Liver (tissue), 9 donors: ENCODE data around the gene HTATSF1. TPM values are rescaled to one million over a fixed set of nuclear protein-coding genes. Genes with fewer than 3 reads are reported as not detected.

Source experiments
- DNase-seq: peaks from one replicate; pipeline ENCODE4 v3.0.0-alpha.2; 2017; ENCODE audit warnings: low spot score
- H3K27ac ChIP-seq, 2 donors: one replicate each; pipeline ENCODE4 v1.7.0; 2013; ENCODE audit warnings: inconsistent platforms in 2 of 2, low read length in 2 of 2, control low read depth in 1 of 2, low read depth in 1 of 2, mild to moderate bottlenecking in 1 of 2
- H3K27me3 ChIP-seq, 4 donors: one replicate each; pipeline versions ENCODE4 v1.6.1 to v1.7.0; 2013; ENCODE audit warnings: low read length in 3 of 4, inconsistent platforms in 1 of 4, mild to moderate bottlenecking in 1 of 4, moderate library complexity in 1 of 4; ENCODE audit not compliant: control insufficient read depth in 4 of 4, insufficient read depth in 4 of 4
- H3K36me3 ChIP-seq, 4 donors: one replicate each; pipeline versions ENCODE4 v1.6.1 to v1.7.0; 2013; ENCODE audit warnings: low read length in 3 of 4, mild to moderate bottlenecking in 3 of 4, low read depth in 1 of 4, moderate library complexity in 1 of 4; ENCODE audit not compliant: control insufficient read depth in 4 of 4, insufficient read depth in 3 of 4
- H3K4me1 ChIP-seq, 4 donors: one replicate each; pipeline versions ENCODE4 v1.6.1 to v1.7.0; 2013; ENCODE audit warnings: low read length in 3 of 4, mild to moderate bottlenecking in 3 of 4, moderate library complexity in 1 of 4; ENCODE audit not compliant: control insufficient read depth in 4 of 4, insufficient read depth in 4 of 4
- H3K4me3 ChIP-seq, 3 donors: one replicate each; pipeline versions ENCODE4 v1.6.1 to v1.7.0; 2013; ENCODE audit warnings: low read length in 3 of 3, control low read depth in 1 of 3, low read depth in 1 of 3, mild to moderate bottlenecking in 1 of 3
- H3K9ac ChIP-seq, 2 donors: one replicate each; pipeline ENCODE4 v1.7.0; 2013; ENCODE audit warnings: low read length in 2 of 2, mild to moderate bottlenecking in 2 of 2, moderate library complexity in 2 of 2, control low read depth in 1 of 2, low read depth in 1 of 2
- H3K9me3 ChIP-seq, 4 donors: one replicate each; pipeline versions ENCODE4 v1.6.1 to v1.7.0; 2013; ENCODE audit warnings: low read length in 3 of 4; ENCODE audit not compliant: control insufficient read depth in 4 of 4
- ATF3 ChIP-seq: IDR thresholded peaks from 2 replicates; pipeline ENCODE4 v1.6.1; 2016; ENCODE audit warnings: antibody characterized with exemption
- EGR1 ChIP-seq, 2 donors: IDR thresholded peaks; 2 replicates each; pipeline ENCODE4 v1.6.1; 2016 to 2018; ENCODE audit warnings: antibody characterized with exemption in 2 of 2, low read depth in 2 of 2
- FOXA1 ChIP-seq: IDR thresholded peaks from 2 replicates; pipeline ENCODE4 v1.6.1; 2016; ENCODE audit warnings: antibody characterized with exemption
- FOXA2 ChIP-seq: IDR thresholded peaks from 2 replicates; pipeline ENCODE4 v1.6.1; 2016; ENCODE audit warnings: antibody characterized with exemption
- GABPA ChIP-seq, 2 donors: IDR thresholded peaks in 1 of 2; conservative IDR thresholded peaks in 1 of 2; 2 replicates each; pipeline ENCODE4 v1.6.1; 2016; ENCODE audit warnings: antibody characterized with exemption in 2 of 2, mild to moderate bottlenecking in 1 of 2, moderate library complexity in 1 of 2
- HNF4A ChIP-seq, 2 donors: conservative IDR thresholded peaks; 2 replicates each; pipeline ENCODE4 v1.6.1; 2016; ENCODE audit warnings: antibody characterized with exemption in 2 of 2, mild to moderate bottlenecking in 2 of 2
- HNF4G ChIP-seq: IDR thresholded peaks from 2 replicates; pipeline ENCODE4 v1.6.1; 2016; ENCODE audit warnings: antibody characterized with exemption
- JUND ChIP-seq, 2 donors: IDR thresholded peaks; 2 replicates each; pipeline ENCODE4 v1.6.1; 2016; ENCODE audit warnings: antibody characterized with exemption in 2 of 2
- MAX ChIP-seq: IDR thresholded peaks from 2 replicates; pipeline ENCODE4 v1.6.1; 2016; ENCODE audit warnings: antibody characterized with exemption
- RAD21 ChIP-seq, 2 donors: IDR thresholded peaks; 2 replicates each; pipeline ENCODE4 v1.6.1; 2016; ENCODE audit warnings: antibody characterized with exemption in 2 of 2, mild to moderate bottlenecking in 2 of 2
- RXRA ChIP-seq, 2 donors: IDR thresholded peaks; 2 replicates each; pipeline ENCODE4 v1.6.1; 2017 to 2018; ENCODE audit warnings: antibody characterized with exemption in 2 of 2, mild to moderate bottlenecking in 1 of 2
- SP1 ChIP-seq: IDR thresholded peaks from 2 replicates; pipeline ENCODE4 v1.6.1; 2018; ENCODE audit warnings: antibody characterized with exemption, mild to moderate bottlenecking
- TAF1 ChIP-seq: conservative IDR thresholded peaks from 2 replicates; pipeline ENCODE4 v1.6.1; 2016; ENCODE audit warnings: antibody characterized with exemption, mild to moderate bottlenecking
- YY1 ChIP-seq: IDR thresholded peaks from 2 replicates; pipeline ENCODE4 v1.6.1; 2016; ENCODE audit warnings: antibody characterized with exemption, mild to moderate bottlenecking
- WGBS: extraction: QIAGEN DNeasy Blood & Tissue Kit; methylation state at CpG from one replicate; pipeline ENCODE4 v1.1.7; 2013; 5-methylcytosine and 5-hydroxymethylcytosine counted together
- polyA plus RNA-seq, 2 donors: library from polyadenylated mRNA; stranded (reverse) in 1 of 2; unstranded in 1 of 2; fragments of 200-250 nt in 1 of 2; fragments of >200 nt in 1 of 2; fragmentation: Nextera tagmentation in 1 of 2; extraction: Ambion mirVana in 1 of 2; gene quantifications; one replicate each; pipeline versions ENCODE4 v1.2.1 to v1.2.3, GENCODE V29; 2013 to 2015
- total RNA-seq, 2 donors: library from RNA; depleted of rRNA; stranded (reverse); fragments of >200 nt; gene quantifications; one replicate each; pipeline ENCODE4 v1.2.3, GENCODE V29; 2014
- TF ChIP-seq, protein P1 (sequence below): fragments of 150-350 bp; IDR thresholded peaks from 2 replicates; pipeline ENCODE4 v1.5.1; 2017; ENCODE audit warnings: improper control_type of control experiment, low read depth, low read length; ENCODE audit not compliant: missing input control
- donor health status: healthy.
- donor health status: healthy.
- donor health status: healthy.
- donor health status: healthy.
- donor health status: healthy.

Gene HTATSF1
- total and polyA plus RNA-seq, 4 donors = 12.5 to 35.7 (median 14.1) TPM

- no peaks in the 10 kb centered on the region for H3K27me3 ChIP-seq
- DNase-seq = no peak
- no peak overlapping the region for H3K9ac ChIP-seq
- no peaks in the 10 kb centered on the region for H3K9me3 ChIP-seq
- no peak overlapping the region for H3K4me3 ChIP-seq
- no peaks in the 10 kb centered on the region for H3K4me1 ChIP-seq
- TF ChIP-seq HNF4G = no peak
- no peak for TF ChIP-seq FOXA1
- no peak for TF ChIP-seq MAX
- TF ChIP-seq HNF4A (conservative IDR thresholded peaks at IDR 0.05) = no peak
- TF ChIP-seq RXRA (IDR thresholded peaks at IDR 0.05) = no peak
- TF ChIP-seq, protein P1, sequence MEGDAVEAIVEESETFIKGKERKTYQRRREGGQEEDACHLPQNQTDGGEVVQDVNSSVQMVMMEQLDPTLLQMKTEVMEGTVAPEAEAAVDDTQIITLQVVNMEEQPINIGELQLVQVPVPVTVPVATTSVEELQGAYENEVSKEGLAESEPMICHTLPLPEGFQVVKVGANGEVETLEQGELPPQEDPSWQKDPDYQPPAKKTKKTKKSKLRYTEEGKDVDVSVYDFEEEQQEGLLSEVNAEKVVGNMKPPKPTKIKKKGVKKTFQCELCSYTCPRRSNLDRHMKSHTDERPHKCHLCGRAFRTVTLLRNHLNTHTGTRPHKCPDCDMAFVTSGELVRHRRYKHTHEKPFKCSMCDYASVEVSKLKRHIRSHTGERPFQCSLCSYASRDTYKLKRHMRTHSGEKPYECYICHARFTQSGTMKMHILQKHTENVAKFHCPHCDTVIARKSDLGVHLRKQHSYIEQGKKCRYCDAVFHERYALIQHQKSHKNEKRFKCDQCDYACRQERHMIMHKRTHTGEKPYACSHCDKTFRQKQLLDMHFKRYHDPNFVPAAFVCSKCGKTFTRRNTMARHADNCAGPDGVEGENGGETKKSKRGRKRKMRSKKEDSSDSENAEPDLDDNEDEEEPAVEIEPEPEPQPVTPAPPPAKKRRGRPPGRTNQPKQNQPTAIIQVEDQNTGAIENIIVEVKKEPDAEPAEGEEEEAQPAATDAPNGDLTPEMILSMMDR = no peak
- no peak for TF ChIP-seq ATF3
- no peak for TF ChIP-seq TAF1
- 92% methylated on average over 2 of the region's 2 CpGs for WGBS
- no peak overlapping the region for H3K27ac ChIP-seq
- no peaks in the 10 kb centered on the region for H3K36me3 ChIP-seq
Measured at GRCh38 chrX:136476501-136476900, 20.9 kb upstream of the HTATSF1 start.

- WGBS = 78% methylated on average over 2 of the region's 2 CpGs
- no peak overlapping the region for H3K4me3 ChIP-seq
- no peaks in the 10 kb centered on the region for H3K4me1 ChIP-seq
- no peaks in the 10 kb centered on the region for H3K36me3 ChIP-seq
- no peak for DNase-seq
- H3K27ac ChIP-seq = no peak overlapping the region
- no peaks in the 10 kb centered on the region for H3K27me3 ChIP-seq
- no peak overlapping the region for H3K9ac ChIP-seq
- H3K9me3 ChIP-seq = no peaks in the 10 kb centered on the region
- TF ChIP-seq, protein P1 = no peak
- TF ChIP-seq SP1 = no peak
- TF ChIP-seq HNF4A (conservative IDR thresholded peaks at IDR 0.05) = no peak
- no peak for TF ChIP-seq EGR1 (IDR thresholded peaks at IDR 0.05; ENCODE audit: low read depth in 2 of 2)
- no peak for TF ChIP-seq RAD21 (IDR thresholded peaks at IDR 0.05)
- TF ChIP-seq YY1 = no peak
- no peak for TF ChIP-seq TAF1
- no peak for TF ChIP-seq MAX
- no peak for TF ChIP-seq ATF3
- TF ChIP-seq GABPA (IDR thresholded peaks at IDR 0.05 in 1 of 2, conservative IDR thresholded peaks at IDR 0.05 in 1 of 2) = no peak
- TF ChIP-seq FOXA2 = no peak
- TF ChIP-seq JUND (IDR thresholded peaks at IDR 0.05) = no peak
Measured at GRCh38 chrX:136477026-136477425, 20.4 kb upstream of the HTATSF1 start.
